HG02840 (cell line): Measurements from ENCODE around the gene SRSF7.
"Not testable (repeated sequence)": the region's sequence is repeated elsewhere in the genome, so short reads cannot be mapped to it uniquely, and the experiment has no call there.

Experiments
- ATAC-seq: cut with Tn5 transposase; IDR thresholded peaks from one replicate; pipeline ENCODE4 v1.9.1; 2021; ENCODE audit warnings: mild to moderate bottlenecking, moderate library complexity, moderate number of reproducible peaks; ENCODE audit not compliant: unreplicated experiment, low FRiP score

The SRSF7 gene

DNA sequence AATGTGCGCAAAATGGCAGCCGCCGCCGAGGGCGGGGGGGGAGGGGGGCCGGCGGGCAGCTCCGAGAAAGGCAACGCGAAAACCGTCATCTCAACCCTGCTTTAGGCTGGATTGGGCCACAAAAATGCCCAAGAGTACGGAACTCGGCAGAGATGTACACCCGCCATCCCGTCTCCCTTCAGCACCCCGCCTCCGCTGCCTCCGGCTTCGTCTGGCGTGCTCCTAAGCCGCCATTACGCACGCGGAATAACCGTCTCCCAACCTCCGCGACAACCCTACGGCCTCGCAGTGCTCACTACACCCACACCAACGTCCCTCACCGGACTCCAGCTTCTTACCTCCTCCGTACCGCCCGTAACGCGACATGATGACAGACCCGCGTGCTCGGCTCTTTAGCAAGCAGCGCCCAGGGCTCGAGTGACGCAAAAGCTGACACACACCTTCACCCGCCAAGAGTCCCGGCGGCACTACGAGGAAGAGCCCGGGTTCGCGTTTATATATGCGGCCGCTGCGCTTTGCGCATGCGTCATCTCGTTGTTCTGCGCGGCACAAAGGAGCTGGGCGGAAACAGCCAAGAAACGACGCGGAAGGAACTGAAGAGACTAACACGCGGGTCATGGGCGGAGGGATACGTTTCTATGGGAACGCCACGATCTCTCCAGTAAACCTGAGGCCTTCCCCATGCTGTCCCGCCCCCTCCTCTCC is at the start of gene SRSF7:
Gene SRSF7, minus strand, starts transcription at position 471 of the 705 bp plus-strand sequence. Its CDS starts 105 bp downstream, at position 366.
- peak; percentile 79 for ATAC-seq

DNA sequence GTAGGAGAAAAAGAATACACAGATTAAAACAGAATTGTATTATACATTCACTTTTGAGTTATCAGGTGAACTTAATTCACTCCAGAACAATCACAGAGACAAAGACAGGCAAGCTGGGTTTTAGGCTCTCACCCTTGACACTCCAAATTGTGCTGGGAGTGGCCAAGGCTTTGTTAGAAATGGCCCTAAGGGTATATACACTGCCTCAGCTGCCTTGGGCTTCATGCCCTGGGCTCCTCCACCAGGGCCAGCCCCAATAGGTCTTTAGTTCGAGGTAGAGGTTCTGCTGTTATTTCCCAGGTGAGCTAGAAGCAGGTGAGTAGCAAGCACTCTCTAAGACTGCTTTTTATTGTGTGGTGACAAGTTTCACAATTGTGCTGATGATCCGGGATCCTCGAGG is 46.8 kb upstream of the SRSF7 start:
- no peak for ATAC-seq

DNA sequence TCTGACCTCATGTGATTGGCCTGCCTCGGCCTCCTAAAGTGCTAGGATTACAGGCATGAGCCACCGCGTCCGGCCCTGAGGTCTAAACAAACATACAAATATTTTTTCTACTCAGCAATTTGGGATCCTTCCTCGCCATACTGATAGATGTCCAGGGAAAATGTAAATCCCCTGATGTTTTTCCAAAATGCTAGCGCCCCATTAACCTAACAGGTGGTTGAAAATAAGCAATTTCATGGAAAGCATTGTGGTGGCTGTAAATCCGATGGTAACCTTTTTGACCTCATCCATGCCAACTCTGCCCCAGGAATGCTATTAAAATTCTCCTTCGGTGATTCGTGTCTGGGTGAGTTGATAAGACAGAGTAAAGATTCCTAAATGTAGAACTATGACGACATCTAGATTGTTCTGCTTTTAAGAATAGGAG is 46.1 kb upstream of the SRSF7 start:
- ATAC-seq = no peak

DNA sequence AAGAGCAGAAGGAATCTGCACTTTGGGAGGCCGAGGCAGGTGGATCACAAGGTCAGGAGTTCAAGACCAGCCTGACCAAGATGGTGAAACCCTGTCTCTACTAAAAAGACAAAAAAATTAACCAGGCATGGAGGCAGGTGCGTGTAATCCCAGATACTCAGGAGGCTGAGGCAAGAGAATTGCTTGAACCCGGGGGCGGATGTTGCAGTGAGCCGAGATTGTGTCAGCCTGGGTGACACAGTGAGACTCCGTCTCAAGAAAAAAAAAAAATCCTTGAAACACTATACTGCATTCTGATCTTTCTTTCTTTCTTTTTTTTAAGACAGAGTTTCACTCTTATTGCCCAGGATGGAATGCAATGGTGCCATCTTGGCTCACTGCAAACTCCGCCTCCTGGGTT is 43.9 kb upstream of the SRSF7 start:
- not testable (repeated sequence) for ATAC-seq

DNA sequence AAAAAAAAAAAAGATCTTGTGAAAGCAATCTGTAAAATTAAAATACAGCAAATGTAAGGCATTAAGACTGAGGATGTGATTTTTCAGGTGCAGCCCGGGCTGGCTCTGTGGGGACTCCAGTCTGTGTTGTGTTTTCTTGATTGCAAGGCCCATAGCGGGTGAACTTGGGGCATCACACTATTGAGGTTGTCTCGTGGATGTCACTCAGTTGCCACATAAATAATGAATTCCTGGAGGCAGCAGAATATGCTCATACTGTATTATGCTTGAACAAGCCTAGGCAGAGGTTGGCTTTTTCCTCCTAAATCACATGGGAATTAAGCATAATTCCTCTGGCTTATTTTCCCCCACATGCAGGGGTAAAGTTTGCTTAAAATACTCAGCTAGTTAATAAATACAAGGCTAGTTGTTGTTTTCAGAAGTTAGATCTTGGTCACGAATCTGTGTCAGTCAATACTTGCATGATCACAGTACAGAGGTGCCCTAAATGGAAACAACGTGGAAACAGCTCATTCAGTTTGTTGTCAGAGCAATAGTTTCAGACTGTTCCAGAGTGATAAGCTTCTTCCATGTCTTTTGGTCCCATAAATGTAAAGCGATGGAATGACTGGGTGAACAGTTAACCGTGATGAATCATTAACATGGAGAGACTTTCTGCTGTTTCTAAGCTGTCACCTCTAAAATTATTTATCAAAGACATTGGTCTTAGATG is 43.2 kb upstream of the SRSF7 start:
- ATAC-seq = no peak

DNA sequence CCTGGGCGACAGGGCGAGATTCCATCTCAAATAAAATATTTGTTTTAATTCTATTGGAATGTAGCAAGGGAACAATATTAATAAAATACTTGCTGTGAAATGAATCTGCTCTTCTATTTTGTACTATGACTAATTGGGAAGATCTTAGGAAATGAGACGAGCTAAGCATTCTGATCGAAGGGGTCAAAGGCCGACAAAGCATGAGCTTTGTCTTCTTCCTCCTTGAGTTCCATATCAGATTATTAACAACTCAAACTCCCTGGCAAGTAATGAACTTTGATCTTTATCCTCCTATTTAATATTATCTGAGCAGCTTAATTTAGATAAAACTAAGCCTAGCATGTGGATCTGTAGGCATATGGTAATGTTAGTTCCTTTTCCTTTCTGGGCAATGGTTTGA is 42.4 kb upstream of the SRSF7 start:
- no peak for ATAC-seq

DNA sequence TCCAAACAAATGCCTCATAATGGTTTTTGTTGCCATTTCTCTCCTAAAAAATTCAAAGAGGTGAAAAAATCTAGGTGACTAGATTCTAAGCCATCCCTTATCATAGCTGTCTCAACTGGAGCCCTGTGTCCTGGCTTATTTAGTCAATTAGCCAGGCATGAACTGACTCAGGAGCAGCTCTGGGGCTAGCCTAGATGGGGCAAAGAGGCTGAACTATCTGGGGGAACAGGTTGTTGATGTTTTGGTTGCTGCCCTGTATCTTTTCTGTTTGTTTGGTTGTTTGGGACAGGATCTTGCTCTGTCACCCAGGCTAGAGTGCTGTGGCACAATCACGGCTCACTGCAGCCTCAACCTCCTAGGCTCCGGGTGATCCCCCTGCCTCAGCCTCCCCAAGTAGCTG is 41.6 kb upstream of the SRSF7 start:
- ATAC-seq = no peak

DNA sequence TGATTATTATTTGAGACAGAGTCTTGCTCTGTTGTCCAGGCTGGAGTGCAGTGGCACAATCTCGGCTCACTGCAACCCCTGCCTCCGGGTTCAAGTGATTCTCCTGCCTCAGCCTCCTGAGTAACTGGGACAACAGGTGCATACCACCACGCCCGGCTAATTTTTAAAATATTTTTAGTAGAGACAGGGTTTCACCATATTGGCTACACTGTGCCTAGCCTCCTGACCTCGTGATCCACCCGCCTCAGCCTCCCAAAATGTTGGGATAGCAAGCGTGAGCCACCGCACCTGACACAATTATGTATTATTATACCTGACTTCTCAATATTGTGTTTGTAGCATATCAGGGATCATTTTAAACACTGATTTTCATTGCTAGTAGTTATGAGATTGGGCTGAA is 41.2 kb upstream of the SRSF7 start:
- not testable (repeated sequence) for ATAC-seq

DNA sequence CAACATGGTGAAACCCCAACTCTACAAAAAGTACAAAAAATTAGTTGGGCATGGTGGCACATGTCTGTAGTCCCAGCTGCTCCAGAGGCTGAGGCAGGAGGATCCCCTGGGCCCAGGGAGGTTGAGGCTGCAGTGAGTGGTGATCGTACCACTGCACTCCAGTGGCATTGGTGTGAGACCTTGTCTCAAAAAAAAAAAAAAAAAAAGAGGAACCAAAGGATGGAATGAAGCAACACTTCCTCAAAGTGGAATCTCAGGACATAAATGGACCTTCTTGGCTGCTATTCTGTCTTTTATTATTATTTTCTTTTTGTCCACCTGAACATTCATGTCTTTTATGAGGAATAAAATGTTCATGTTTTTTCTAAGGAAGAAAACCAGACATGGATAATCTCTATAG is 40.6 kb upstream of the SRSF7 start:
- ATAC-seq = no peak

DNA sequence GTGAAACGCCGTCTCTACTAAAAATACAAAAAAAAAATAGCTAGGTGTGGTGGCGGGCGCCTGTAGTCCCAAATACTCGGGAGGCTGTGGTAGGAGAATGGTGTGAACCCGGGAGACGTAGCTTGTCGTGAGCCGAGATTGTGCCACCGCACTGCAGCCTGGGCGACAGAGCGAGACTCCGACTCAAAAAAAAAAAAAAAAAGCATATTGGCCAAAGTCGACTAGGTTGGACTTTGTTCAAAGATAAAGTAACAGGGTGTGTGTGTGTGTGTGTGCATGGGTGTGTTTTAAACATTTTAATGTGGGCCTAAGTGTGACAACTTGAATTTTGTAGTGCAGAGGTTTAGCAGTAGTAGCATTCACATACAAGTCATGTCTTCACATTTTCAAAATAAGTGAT is 38.5 kb upstream of the SRSF7 start:
- no peak for ATAC-seq

DNA sequence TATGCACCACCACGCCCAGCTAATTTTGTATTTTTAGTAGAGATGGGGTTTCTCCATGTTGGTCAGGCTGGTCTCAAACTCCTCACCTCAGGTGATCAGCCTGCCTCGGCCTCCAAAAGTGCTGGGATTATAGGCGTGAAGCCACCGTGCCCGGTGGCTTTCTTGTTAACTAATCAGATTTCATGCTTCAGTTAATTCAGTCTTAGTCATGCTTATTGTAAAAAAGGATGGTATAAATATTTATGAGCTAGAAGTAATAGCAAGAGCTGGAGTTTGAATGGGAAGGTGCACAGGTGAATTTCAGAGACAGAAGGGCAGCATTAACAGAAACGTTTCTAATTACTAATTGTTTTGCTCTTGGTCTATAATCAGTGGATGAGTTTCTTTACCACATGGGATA is 37.1 kb upstream of the SRSF7 start:
- ATAC-seq = no peak

DNA sequence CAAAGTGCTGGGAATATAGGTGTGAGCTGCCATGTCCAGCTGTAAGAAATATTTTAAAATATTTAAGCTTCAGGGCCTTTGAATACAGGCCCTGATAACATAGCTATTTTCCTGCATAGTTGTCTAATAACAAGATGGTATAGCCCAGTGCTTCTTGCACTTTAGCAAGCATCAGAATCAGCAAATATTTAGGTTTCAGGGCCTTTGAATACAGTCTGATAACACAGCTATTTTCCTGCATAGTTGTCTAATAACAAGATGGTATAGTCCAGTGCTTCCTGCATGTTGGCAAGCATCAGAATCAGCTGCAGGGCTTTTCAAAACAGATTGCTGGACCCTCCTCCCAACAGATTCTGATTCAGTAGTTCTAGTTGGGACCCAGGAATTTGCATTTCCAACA is 32.4 kb upstream of the SRSF7 start:
- ATAC-seq = no peak

DNA sequence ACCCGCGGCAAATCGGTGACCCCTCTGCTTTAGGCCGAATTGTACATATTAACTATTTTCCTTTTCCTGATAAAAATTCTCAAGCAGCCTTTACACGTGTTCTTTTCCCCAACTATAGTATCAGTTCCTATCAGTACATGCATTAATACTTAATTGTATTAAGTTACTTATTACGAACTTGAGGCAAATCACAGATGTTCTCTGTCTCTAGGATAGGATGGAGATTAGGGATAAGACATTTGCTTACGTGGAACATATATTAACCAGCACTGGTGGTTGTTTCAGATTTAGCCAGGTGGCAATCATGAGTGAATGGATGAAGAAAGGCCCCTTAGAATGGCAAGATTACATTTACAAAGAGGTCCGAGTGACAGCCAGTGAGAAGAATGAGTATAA is 27.5 kb upstream of the SRSF7 start:
- no peak for ATAC-seq

DNA sequence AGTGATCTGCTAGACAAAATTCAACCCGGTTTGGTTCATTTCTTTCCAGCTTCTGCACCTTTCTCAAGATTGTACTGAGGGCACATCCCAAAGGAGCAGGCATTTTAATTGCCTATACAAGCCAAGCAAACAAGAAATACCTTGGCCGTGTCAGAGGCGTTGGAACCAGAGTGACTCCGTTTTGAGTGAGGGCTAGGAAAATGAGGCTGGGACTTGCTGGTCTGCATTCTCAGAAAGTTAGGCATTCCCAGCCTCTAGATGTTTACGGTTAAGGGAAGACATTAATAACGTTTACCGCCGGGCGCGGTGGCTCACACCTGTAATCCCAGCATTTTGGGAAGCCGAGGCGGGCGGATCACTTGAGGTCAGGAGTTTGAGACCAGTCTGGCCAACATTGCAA is 25.4 kb upstream of the SRSF7 start:
- no peak for ATAC-seq

DNA sequence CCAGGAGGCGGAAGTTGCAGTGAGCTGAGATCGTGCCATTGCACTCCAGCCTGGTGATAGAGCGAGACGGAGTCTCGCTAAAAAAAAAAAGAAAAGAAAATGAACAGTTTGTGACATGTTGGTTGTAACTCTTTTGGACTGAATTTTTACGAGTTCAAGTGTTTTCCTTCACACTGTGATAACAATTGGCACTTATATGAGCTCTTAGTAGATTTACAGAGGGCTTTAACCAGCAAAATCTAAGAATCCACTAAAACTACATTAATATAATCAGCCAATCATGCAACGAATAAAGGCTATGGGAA is 24.7 kb upstream of the SRSF7 start:
- ATAC-seq = no peak

DNA sequence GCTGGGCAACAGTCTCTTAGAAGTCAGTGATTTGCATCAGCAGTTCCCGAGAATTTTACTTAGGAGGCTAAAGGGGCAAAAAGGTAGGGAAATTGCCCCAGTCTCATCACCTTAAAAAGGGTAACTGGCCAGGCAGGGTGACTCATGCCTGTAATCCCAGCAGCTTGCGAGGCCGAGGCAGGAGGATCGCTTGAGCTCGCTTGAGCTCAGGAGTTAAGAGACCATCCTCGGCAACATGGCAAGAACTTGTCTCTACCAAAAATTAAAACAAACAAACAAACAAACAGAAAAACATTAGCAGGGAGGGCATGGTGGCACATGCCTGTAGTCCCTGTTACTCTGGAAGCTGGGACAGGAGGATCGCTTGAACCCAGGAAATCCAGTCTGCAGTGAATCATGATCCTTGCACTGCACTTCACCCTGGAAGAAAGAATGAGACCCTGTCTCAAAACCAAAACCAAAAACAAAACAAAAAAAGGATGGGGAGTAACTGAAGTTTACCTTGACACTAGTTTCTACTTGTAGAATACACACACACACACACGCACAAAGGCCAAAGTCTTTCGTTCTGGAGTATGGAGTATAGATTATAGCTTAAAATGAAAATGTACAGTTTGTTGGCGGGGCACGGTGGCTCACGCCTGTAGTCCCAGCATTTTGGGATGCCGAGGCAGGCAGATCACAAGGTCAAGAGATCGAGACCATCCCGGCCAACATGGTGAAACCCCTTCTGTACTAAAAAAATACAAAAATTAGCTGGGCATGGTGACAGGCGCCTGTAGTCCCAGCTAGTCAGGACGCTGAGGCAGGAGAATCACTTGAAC is 24.1 kb upstream of the SRSF7 start:
- no peak for ATAC-seq

DNA sequence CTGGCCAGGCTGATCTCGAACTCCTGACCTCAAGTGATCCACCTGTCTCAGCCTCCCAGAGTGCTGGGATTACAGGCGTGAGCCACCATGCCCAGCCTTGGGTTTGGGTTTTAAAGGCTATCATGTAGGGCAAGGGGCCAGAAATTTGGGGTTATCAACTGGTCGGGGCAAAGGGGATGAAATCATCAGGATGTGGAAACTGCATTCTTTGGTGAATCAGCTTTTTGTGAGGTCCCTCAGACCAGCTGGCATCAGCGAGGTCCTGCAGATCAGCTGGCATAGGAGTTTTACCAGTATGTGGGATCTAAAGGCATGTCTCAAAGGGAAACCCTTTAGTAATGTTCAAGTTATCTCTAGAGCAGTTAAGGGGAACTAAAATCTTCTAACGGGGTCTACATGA is 20.5 kb upstream of the SRSF7 start:
- ATAC-seq = no peak

DNA sequence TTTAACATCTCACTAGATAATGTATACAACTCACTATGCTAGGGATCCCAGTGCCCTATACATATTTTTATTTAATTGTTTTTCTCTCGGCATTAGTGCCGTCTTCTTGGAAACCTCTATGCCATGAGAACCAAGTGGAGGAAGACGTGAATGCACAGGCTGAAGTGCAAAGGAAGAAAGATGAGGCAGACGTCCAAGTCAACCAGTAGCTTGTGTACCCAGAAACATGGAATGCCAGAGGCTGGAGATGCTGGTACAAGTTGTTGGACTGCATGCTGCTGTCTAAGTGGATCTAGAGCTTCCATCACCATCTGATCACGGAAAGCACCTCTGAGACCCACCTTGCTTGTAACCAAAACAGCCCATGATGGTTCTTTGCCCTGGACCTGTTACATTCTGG is 14.4 kb upstream of the SRSF7 start:
- ATAC-seq = no peak

DNA sequence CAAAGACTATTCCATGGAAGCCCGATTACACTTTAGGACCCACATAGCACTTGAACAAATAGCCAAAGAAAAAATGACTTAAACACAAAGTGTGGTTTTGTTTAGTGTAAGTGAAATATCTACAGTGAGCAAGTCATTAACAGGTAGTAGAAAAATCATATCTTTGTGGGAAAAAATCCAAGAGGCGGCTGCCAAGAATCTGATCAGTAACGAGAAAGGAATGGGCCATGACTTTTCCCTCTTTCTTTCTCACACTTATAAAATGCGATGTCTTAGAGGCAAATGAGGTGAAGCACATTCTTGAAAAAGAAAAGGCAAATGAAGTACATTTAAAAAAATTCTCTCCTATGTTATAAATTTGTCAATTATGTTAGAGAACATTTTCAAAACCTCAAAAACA is 14.0 kb upstream of the SRSF7 start:
- ATAC-seq = no peak

DNA sequence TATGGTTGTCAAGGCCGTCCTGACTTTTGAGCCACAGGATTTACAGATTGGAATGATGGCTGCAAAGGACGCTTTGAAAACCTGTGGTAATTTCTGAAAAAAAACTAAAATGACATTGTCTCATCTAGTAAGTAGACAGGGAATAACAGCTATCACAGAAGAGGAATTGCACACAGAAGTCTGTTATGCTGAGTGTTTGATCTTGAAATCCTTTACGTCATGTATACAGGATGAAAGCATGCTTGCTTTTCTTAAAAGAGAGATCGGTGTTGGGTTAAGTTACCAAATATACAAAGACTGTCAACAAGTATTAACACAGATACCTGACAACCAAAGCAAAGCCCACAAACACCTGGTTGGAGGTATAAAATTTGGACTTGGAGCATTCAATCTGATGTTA is 12.6 kb upstream of the SRSF7 start:
- no peak for ATAC-seq

DNA sequence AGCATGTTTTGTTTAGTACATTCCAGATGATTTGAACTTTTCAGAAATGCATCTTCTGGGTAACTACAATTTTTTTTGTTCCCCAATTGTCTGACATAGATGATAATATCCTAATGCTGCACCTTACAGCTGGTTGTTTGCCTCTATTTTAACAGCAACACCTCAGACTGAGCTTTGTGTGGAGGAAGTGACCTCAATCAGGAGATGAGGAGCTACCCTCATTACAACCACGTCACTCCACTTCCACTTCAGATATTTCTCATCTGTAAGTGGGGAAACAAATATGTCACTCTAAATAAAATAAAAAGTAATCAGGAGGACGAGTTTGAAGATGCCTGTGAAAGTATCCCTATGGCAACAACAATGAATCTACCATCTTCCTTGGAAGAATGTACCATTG is 12.1 kb upstream of the SRSF7 start:
- ATAC-seq = no peak

DNA sequence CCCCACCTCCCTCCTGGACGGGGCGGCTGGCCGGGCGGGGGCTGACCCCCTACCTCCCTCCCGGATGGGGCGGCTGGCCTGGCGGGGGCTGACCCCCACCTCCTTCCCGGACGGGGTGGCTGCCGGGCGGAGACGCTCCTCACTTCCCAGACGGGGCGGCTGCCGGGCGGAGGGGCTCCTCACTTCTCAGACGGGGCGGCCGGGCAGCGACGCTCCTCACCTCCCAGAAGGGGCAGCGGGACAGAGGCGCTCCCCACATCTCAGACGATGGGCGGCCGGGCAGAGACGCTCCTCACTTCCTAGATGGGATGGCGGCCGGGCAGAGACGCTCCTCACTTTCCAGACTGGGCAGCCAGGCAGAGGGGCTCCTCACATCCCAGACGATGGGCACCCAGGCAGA is 4.7 kb upstream of the SRSF7 start:
- ATAC-seq = not testable (repeated sequence)
